HFF-Myc (cell line): ENCODE results near the gene PTPRJ.

Experiments
- DNase-seq: peaks from one replicate; pipeline ENCODE4 v3.0.0-alpha.2; 2011; ENCODE audit warnings: low read depth; ENCODE audit errors: extremely low read depth
- H3K4me3 ChIP-seq: replicated peaks from 2 replicates; pipeline ENCODE4 v1.5.1; 2011; ENCODE audit warnings: low read depth, mild to moderate bottlenecking, control low read depth, low read length
- TF ChIP-seq, protein P1 (sequence below): IDR thresholded peaks from 2 replicates; pipeline ENCODE4 v1.5.1; 2012; ENCODE audit warnings: mild to moderate bottlenecking, low read depth, low read length, control low read depth; ENCODE audit errors: missing control alignments

Gene PTPRJ

DNA sequence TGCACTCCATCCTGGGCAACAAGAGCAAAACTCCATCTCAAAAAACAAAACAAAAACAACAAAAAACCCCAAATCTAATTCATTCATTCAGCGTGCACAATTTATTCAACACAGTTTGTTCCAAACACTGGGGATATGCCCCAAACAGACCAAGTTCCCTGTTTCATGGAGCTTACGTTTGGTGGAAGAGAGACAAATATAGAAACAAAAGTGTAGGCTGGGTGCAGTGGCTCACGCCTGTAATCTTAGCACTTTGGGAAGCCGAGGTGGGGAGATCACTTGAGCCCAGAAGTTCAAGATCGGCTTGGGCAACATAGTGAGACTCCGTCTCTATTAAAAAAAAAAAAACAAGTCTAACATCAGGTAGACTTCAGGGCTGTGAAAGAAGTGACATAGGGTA is 52.4 kb downstream of the PTPRJ start:
- TF ChIP-seq, protein P1, sequence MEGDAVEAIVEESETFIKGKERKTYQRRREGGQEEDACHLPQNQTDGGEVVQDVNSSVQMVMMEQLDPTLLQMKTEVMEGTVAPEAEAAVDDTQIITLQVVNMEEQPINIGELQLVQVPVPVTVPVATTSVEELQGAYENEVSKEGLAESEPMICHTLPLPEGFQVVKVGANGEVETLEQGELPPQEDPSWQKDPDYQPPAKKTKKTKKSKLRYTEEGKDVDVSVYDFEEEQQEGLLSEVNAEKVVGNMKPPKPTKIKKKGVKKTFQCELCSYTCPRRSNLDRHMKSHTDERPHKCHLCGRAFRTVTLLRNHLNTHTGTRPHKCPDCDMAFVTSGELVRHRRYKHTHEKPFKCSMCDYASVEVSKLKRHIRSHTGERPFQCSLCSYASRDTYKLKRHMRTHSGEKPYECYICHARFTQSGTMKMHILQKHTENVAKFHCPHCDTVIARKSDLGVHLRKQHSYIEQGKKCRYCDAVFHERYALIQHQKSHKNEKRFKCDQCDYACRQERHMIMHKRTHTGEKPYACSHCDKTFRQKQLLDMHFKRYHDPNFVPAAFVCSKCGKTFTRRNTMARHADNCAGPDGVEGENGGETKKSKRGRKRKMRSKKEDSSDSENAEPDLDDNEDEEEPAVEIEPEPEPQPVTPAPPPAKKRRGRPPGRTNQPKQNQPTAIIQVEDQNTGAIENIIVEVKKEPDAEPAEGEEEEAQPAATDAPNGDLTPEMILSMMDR = no peak
- no peak for DNase-seq
- no peak overlapping the region for H3K4me3 ChIP-seq

DNA sequence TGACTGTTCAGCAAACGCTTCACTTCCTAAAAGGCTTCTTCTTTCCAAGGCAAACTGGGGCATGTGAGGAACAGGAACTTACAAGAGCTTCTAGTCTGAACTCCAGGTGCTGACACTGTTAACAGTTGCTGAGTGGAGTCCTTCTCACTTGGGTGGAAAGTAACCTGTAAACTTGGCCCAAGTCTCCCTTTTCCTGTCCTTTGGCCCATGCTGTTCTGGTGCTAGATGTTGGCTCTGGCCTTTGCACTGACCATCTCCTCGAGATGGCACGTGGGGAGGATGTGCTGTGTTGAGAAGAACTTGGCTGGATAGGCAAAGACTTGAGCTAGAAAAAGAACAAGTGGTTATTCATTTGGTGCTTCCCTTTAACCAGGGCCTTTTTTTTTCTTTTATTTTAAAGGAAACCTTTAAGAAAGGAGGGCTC is 53.6 kb downstream of the PTPRJ start:
- DNase-seq = no peak
- TF ChIP-seq, protein P1 = no peak
- H3K4me3 ChIP-seq = no peak overlapping the region

DNA sequence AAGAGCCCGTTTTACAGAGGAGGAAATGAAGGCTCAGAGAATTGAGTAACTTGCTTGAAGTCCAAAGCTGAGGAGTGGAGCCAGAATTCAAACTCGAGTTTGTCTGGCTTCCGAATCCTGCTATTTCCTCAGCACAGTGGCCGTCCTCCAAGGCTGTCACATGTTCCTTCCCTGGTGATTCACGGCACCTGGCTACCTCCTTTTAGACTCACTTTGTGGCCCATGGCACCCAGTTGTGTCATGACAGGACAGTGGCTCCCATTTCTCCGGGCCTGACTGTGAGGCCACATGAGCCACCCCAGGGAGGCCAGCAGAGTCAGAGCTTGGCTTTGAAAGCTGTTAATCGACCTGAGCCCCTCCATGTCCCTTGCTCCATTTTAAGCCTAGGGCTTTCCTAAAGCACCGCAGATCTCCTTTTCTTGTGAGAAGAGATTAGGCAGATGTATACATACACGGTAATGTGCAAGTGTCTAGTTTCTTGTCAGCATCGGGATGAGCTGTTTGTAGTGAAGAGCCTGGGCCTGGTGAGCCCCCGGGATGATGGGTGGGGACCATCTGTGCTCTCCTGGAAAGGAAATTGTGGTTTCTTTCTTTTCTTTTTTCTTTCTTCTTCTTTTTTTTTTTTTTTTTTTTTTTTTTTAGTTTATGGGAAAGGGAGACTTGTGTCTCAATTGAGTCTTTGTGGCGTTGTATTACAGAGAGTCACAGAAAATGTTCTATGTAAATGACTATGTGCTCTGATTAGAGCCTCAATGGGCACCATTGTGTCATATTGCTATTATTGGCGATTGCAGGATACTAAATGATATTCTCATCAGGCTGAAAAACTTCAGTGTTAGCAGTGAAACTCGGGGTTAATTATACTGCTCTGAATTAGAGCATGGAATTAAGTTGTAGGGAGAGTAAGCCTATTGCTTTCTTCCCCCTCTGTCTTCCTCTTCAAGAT is 54.8 kb downstream of the PTPRJ start:
- TF ChIP-seq, protein P1 = no peak
- no peak for DNase-seq
- no peak overlapping the region for H3K4me3 ChIP-seq

DNA sequence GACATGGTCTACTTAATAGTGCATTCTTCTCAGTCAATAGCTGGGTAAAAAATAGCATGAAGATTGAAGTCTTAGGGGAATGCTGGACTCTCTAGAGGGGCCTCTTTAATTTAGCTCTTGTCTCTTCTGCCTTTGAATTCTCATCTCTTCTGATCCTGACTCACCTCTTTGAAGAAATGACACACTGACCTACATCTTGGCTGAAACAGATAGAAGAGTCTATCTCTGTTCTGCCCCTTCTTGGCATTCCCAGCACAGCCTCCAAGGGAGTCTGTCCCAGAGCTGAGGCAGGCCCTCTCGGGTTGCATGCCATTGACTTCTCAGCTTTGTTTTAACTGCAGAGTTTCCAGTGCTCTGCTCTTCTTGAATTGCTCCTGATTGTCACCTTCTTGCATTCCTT is 55.7 kb downstream of the PTPRJ start:
- no peak for DNase-seq
- TF ChIP-seq, protein P1 = no peak
- H3K4me3 ChIP-seq = no peak overlapping the region

DNA sequence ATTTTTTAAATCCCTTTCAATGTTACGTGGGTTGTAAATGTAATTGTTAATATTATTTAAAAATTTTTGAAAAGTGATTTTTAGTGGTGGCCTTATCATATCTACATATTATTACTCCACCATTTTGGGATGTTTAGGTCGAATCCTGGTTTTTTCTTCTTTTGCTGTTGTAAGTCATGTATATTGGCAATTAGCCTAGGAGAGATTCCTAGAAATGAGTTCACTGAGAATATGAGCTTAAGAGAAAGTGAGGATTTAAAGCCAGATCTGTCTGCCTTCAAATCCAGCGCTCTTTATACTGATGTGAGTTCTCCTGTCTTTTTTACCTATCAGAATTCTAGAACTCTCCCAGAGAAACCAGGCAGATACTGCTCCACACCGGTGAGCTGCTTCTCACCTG is 56.1 kb downstream of the PTPRJ start:
- no peak overlapping the region for H3K4me3 ChIP-seq
- DNase-seq = no peak
- TF ChIP-seq, protein P1 = no peak

DNA sequence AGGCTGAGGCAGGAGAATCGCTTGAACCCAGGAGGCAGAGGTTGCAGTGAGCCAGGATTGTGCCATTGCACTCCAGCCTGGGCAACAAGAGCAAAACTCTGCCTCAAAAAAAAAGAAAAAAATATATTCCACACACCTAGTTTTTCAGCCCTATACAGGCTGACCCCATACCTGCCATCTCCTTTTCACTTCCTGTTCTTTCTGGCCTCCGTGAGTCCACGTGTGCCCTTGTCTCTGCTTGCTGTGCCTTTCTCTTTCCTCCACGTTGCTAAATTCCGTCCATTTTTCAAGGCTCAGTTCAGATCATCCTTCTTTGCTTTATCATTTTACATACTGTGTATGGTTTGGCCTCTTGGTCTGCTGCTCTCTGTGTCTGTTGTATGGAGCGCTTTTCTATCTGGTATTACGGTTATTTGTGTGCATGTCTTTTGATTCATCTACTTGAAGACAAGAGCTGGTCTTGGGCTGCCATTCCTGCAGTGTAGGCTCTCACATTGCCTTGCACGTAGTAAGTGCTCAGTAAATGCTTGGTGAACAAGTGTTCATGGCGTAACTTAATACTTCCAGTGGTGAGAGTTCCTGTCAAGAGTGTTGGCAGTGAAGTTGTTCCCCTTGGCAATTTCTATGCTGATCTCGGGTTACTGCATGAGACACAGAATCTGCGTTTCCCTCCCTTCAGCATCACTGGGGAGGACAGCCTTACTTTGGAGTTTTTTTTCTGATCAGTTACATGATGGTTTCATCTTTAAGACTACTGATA is 57.5 kb downstream of the PTPRJ start:
- TF ChIP-seq, protein P1 = no peak
- peak; percentile 31 for DNase-seq
- H3K4me3 ChIP-seq = no peak overlapping the region
